GM12878 (cell line): ENCODE data around the gene TNFRSF14. TPM values are rescaled to one million over a fixed set of nuclear protein-coding genes. Genes with fewer than 3 reads are reported as not detected.

Experiments used
- ATAC-seq: fragments of 200-7000 bp; cut with Tn5 transposase; 3 replicates; pipeline ENCODE4 v1.9.1; 2020; ENCODE audit warnings: mild to moderate bottlenecking, moderate library complexity
- BruUV-seq: library from RNA; stranded (reverse); fragments of 400-500 nt; replicated peaks from 2 replicates; lab custom pipeline; 2021; lab: Mats Ljungman, UMichigan
- CTCF ChIA-PET: fragments of 300-600 bp; sonication (Branson Sonifier 250); formaldehyde crosslinking; extraction: SDS; loops from one replicate; lab custom pipeline; 2021; ENCODE audit warnings: inconsistent platforms; lab: Yijun Ruan, JAX
- POLR2A ChIA-PET: fragments of 350-600 bp; formaldehyde crosslinking; extraction: SDS; loops from one replicate; lab custom pipeline; 2021; ENCODE audit warnings: inconsistent platforms; lab: Charles Lee
- RAD21 ChIA-PET: fragments of 300-600 bp; sonication (Branson Sonifier 250); formaldehyde crosslinking; loops from one replicate; lab custom pipeline; 2023; ENCODE audit warnings: antibody characterized with exemption; ENCODE audit not compliant: unreplicated experiment; lab: Charles Lee
- SMC1A ChIA-PET: fragments of 300-600 bp; sonication (Branson Sonifier 250); formaldehyde crosslinking; loops from one replicate; lab custom pipeline; 2023; ENCODE audit not compliant: unreplicated experiment, uncharacterized antibody; lab: Charles Lee
- DNase-seq: peaks from one replicate; pipeline ENCODE4 v3.0.0-alpha.2; 2011; ENCODE audit warnings: low read depth, low spot score
- FAIRE-seq: peaks from 3 replicates; lab custom pipeline; 2011; peaks lifted over from hg19 to GRCh38; lab: Jason Lieb, UNC
- H2AFZ ChIP-seq: 2 replicates; pipeline ENCODE4 v1.6.0; 2011; ENCODE audit warnings: low read depth, low read length, control low read depth; ENCODE audit not compliant: control insufficient read depth
- H3K27ac ChIP-seq: 2 replicates; pipeline ENCODE4 v1.5.1; 2011; ENCODE audit warnings: control low read depth; ENCODE audit not compliant: control insufficient read depth, insufficient read depth
- H3K27me3 ChIP-seq, 2 experiments: replicated peaks in 1 of 2; 2 replicates each; pipeline versions ENCODE4 v1.6.0 to v1.6.1; 2011; ENCODE audit warnings: low read length in 1 of 2; ENCODE audit not compliant: control insufficient read depth in 2 of 2, insufficient read depth in 2 of 2
- H3K36me3 ChIP-seq, 2 experiments: 2 replicates each; pipeline ENCODE4 v1.5.1; 2011; ENCODE audit warnings: low read length in 1 of 2; ENCODE audit not compliant: control insufficient read depth in 2 of 2, insufficient read depth in 2 of 2
- H3K4me1 ChIP-seq: 2 replicates; pipeline ENCODE4 v1.6.1; 2011; ENCODE audit warnings: mild to moderate bottlenecking, low read length, moderate library complexity, mixed read lengths; ENCODE audit not compliant: control insufficient read depth, insufficient read depth
- H3K4me2 ChIP-seq: 2 replicates; pipeline ENCODE4 v1.6.0; 2011; ENCODE audit warnings: control low read depth; ENCODE audit not compliant: control insufficient read depth, insufficient read depth
- H3K4me3 ChIP-seq: fragments of 200-600 bp; sonication (generic); 2 replicates; pipeline ENCODE4 v1.5.1; 2016
- H3K79me2 ChIP-seq: 2 replicates; pipeline ENCODE4 v1.6.0; 2011; ENCODE audit warnings: low read length; ENCODE audit not compliant: control insufficient read depth, insufficient read depth
- H3K9ac ChIP-seq: 2 replicates; pipeline ENCODE4 v1.8.0; 2011; ENCODE audit warnings: low read length, control low read depth, mixed read lengths; ENCODE audit not compliant: control insufficient read depth, insufficient read depth
- H3K9me3 ChIP-seq: replicated peaks from 3 replicates; pipeline ENCODE4 v1.5.1; 2011; ENCODE audit warnings: mild to moderate bottlenecking, low read length; ENCODE audit not compliant: control insufficient read depth, insufficient read depth
- H4K20me1 ChIP-seq: 2 replicates; pipeline ENCODE4 v1.6.0; 2011; ENCODE audit not compliant: control insufficient read depth, insufficient read depth
- CBX5 ChIP-seq: sonication (generic); IDR thresholded peaks from 2 replicates; pipeline ENCODE4 v1.6.1; 2016; ENCODE audit warnings: low read depth, moderate library complexity, mild to moderate bottlenecking, inconsistent platforms
- HCFC1 ChIP-seq: fragments of 150-350 bp; IDR thresholded peaks from 2 replicates; pipeline ENCODE4 v1.6.1; 2014; ENCODE audit warnings: low read length
- HDGF ChIP-seq: fragments of 450-650 bp; IDR thresholded peaks from 2 replicates; pipeline ENCODE4 v1.6.1; 2016; ENCODE audit warnings: antibody characterized with exemption
- JUND ChIP-seq: IDR thresholded peaks from 2 replicates; pipeline ENCODE4 v1.6.1; 2012; ENCODE audit warnings: low read depth, mild to moderate bottlenecking, low read length, improper control_type of control experiment, moderate library complexity
- NBN ChIP-seq: fragments of 450-650 bp; IDR thresholded peaks from 2 replicates; pipeline ENCODE4 v1.6.1; 2016
- RELA ChIP-seq: fragments of 450-650 bp; IDR thresholded peaks from 2 replicates; pipeline ENCODE4 v1.8.0; 2014; ENCODE audit warnings: borderline replicate concordance; ENCODE audit not compliant: partially characterized antibody
- RUNX3 ChIP-seq: IDR thresholded peaks from 2 replicates; pipeline ENCODE4 v1.6.1; 2012; ENCODE audit warnings: low read length, inconsistent platforms
- TCF3 ChIP-seq: IDR thresholded peaks from 2 replicates; pipeline ENCODE4 v1.6.1; 2012; ENCODE audit warnings: low read depth, mild to moderate bottlenecking, low read length, borderline replicate concordance; ENCODE audit not compliant: insufficient read depth
- ZBED1 ChIP-seq: IDR thresholded peaks from 2 replicates; pipeline ENCODE4 v1.6.1; 2016; ENCODE audit warnings: borderline replicate concordance
- ZSCAN29 ChIP-seq: fragments of 450-650 bp; IDR thresholded peaks from 2 replicates; pipeline ENCODE4 v1.6.1; 2017; ENCODE audit warnings: mild to moderate bottlenecking, moderate library complexity
- WGBS: methylation state at CpG from one replicate; pipeline ENCODE4 v1.1.6; 2016; ENCODE audit warnings: low lambda C conversion rate; ENCODE audit not compliant: insufficient replicate concordance, insufficient coverage; ENCODE audit errors: missing lambda C conversion rate; 5-methylcytosine and 5-hydroxymethylcytosine counted together
- in situ Hi-C: fragments of 300-500 bp; cut with MboI; formaldehyde crosslinking; loops from 9 replicates; pipeline ENCODE4 v1.14.3; 2018; ENCODE audit warnings: mixed read lengths
- intact Hi-C: fragments of 100-400 bp; cut with micrococcal nuclease; formaldehyde crosslinking; loops from one replicate; pipeline ENCODE4 v1.14.2; 2022; ENCODE audit not compliant: unreplicated experiment
- polyA plus RNA-seq, 11 experiments: library from polyadenylated mRNA; depleted of rRNA in 4 of 11; unstranded in 6 of 11; stranded (reverse) in 5 of 11; fragments of >200 nt; fragmentation: Nextera tagmentation in 4 of 11; fragmentation: Illumina TruSeq in 1 of 11; extraction: Ambion mirVana in 4 of 11; extraction: Trizol in 1 of 11; gene quantifications; 1 replicate in 1 of 11; 2 replicates in 10 of 11; pipeline versions ENCODE4 v1.2.1 to v1.2.3, GENCODE V29; 2011 to 2016; ENCODE audit warnings: inconsistent platforms in 2 of 11, missing spikeins in 2 of 11, low read depth in 1 of 11
- total RNA-seq, 4 experiments: library from RNA; depleted of rRNA in 3 of 4; stranded (reverse); fragments of >200 nt in 3 of 4; fragmentation: Illumina TruSeq in 1 of 4; extraction: Trizol in 1 of 4; gene quantifications; 2 replicates each; pipeline versions ENCODE4 v1.2.1 to v1.2.3, GENCODE V29; 2013 to 2021
- TF ChIP-seq, protein P1 (sequence below): IDR thresholded peaks from 2 replicates; pipeline ENCODE4 v1.6.1; 2012; ENCODE audit warnings: mild to moderate bottlenecking, low read depth, low read length
- TF ChIP-seq, protein P2 (sequence below): fragments of 450-650 bp; IDR thresholded peaks from 2 replicates; pipeline ENCODE4 v1.6.1; 2017; ENCODE audit warnings: borderline replicate concordance
- TF ChIP-seq, protein P3 (sequence below): fragments of 450-650 bp; IDR thresholded peaks from 2 replicates; pipeline ENCODE4 v1.6.1; 2016; ENCODE audit warnings: mild to moderate bottlenecking

TNFRSF14 gene
- total and polyA plus RNA-seq, 10 of the 15 experiments (the other 5 are each of a cell fraction or from before 2014, with no cell fraction given) = 0.43 to 114 (median 41.5) TPM

DNA sequence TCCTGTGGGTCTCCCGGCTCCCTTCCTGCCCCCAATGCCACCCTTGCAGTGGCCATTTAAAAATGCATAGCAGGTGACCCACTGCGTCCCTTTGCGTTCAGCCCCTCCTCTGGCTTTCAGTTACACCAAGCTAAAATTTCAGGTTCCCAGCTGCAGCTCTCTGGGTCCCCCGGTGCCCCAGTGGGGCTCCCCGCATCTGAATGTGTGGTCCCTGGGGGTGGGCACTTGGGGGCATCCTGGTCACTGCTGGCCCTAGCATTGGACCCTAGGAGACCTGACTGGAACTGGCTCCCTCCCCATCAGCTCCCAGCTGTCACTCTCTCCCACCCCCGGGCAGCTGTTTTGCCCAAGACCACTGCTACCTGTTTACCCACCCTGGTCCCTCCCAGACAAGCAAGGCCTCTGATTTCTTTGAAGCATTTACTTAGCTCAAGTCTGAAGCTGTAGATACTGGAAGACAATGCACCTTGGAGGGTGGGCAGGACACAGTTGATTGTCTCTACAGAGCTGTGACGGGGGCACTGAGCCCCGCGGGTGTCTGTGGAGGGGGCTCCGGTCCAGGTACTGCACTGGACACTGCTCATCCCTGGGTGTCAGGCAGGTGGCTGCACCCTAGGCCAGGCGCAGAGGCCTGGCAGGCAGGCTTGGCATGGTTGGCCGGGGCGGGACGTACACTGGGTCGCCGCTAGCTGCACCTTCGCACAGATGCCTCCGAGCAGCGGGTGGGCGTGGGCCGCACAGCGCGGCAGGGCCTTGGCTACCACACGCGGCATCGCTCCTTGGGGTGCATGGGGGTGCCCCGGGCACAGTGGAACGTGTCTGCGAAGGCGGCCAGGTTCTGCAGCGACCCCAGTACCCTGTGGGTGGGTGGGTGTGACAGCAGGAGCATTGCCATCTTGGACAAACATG is 34.3 kb downstream of the TNFRSF14 start:
- ATAC-seq = no peak
- no peaks in the 10 kb centered on the region for H4K20me1 ChIP-seq
- peaks cover 1% of the 10 kb centered on the region for H3K79me2 ChIP-seq
- CTCF ChIA-PET = no interaction called here
- H3K4me2 ChIP-seq = no peak overlapping the region
- RAD21 ChIA-PET = no interaction called here
- intact Hi-C loops (no loop called here), in situ Hi-C loops (no loop called here)
- no peaks in the 10 kb centered on the region for H3K36me3 ChIP-seq
- no peaks in the 10 kb centered on the region for H3K9me3 ChIP-seq
- SMC1A ChIA-PET = no interaction called here
- 83% methylated on average over 31 of the region's 31 CpGs for WGBS
- DNase-seq = no peak
- H2AFZ ChIP-seq = no peak overlapping the region
- H3K4me1 ChIP-seq = peaks cover 4% of the 10 kb centered on the region; the same call in 1 of the 2 replicates
- POLR2A ChIA-PET = no interaction called here
- H3K27ac ChIP-seq = no peak overlapping the region
- no TSS peak for BruUV-seq
- H3K9ac ChIP-seq = no peak overlapping the region
- H3K4me3 ChIP-seq = no peak overlapping the region
- no peak for FAIRE-seq
- no peaks in the 10 kb centered on the region for H3K27me3 ChIP-seq
- TF ChIP-seq HCFC1 (no peak), JUND (no peak), ZBED1 (no peak), RUNX3 (no peak), HDGF (no peak), ZSCAN29 (no peak), RELA (no peak), TCF3 (no peak), NBN (no peak), CBX5 (no peak)
- TF ChIP-seq, protein P1, sequence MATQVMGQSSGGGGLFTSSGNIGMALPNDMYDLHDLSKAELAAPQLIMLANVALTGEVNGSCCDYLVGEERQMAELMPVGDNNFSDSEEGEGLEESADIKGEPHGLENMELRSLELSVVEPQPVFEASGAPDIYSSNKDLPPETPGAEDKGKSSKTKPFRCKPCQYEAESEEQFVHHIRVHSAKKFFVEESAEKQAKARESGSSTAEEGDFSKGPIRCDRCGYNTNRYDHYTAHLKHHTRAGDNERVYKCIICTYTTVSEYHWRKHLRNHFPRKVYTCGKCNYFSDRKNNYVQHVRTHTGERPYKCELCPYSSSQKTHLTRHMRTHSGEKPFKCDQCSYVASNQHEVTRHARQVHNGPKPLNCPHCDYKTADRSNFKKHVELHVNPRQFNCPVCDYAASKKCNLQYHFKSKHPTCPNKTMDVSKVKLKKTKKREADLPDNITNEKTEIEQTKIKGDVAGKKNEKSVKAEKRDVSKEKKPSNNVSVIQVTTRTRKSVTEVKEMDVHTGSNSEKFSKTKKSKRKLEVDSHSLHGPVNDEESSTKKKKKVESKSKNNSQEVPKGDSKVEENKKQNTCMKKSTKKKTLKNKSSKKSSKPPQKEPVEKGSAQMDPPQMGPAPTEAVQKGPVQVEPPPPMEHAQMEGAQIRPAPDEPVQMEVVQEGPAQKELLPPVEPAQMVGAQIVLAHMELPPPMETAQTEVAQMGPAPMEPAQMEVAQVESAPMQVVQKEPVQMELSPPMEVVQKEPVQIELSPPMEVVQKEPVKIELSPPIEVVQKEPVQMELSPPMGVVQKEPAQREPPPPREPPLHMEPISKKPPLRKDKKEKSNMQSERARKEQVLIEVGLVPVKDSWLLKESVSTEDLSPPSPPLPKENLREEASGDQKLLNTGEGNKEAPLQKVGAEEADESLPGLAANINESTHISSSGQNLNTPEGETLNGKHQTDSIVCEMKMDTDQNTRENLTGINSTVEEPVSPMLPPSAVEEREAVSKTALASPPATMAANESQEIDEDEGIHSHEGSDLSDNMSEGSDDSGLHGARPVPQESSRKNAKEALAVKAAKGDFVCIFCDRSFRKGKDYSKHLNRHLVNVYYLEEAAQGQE = no peak
- TF ChIP-seq, protein P2, sequence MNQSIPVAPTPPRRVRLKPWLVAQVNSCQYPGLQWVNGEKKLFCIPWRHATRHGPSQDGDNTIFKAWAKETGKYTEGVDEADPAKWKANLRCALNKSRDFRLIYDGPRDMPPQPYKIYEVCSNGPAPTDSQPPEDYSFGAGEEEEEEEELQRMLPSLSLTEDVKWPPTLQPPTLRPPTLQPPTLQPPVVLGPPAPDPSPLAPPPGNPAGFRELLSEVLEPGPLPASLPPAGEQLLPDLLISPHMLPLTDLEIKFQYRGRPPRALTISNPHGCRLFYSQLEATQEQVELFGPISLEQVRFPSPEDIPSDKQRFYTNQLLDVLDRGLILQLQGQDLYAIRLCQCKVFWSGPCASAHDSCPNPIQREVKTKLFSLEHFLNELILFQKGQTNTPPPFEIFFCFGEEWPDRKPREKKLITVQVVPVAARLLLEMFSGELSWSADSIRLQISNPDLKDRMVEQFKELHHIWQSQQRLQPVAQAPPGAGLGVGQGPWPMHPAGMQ = no peak
- TF ChIP-seq, protein P3, sequence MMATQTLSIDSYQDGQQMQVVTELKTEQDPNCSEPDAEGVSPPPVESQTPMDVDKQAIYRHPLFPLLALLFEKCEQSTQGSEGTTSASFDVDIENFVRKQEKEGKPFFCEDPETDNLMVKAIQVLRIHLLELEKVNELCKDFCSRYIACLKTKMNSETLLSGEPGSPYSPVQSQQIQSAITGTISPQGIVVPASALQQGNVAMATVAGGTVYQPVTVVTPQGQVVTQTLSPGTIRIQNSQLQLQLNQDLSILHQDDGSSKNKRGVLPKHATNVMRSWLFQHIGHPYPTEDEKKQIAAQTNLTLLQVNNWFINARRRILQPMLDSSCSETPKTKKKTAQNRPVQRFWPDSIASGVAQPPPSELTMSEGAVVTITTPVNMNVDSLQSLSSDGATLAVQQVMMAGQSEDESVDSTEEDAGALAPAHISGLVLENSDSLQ = no peak
